H1 (cell line): ENCODE measurements around the gene CD96. TPM values are rescaled to one million over a fixed set of nuclear protein-coding genes. Genes with fewer than 3 reads are reported as not detected.

ENCODE experiments used
- BRCA1 ChIP-seq: IDR thresholded peaks from 2 replicates; pipeline ENCODE4 v1.6.1; 2012; ENCODE audit warnings: low read depth, low read length, improper control_type of control experiment
- CHD7 ChIP-seq: fragments of 300-600 bp; sonication (generic); IDR thresholded peaks from 2 replicates; pipeline ENCODE4 v1.7.1; 2012; ENCODE audit warnings: low read length, moderate library complexity, mild to moderate bottlenecking, inconsistent platforms; ENCODE audit not compliant: insufficient replicate concordance
- KDM5A ChIP-seq: fragments of 200-600 bp; IDR thresholded peaks from 2 replicates; pipeline ENCODE4 v1.7.1; 2012; ENCODE audit warnings: mild to moderate bottlenecking, low read length, inconsistent platforms, mixed read lengths
- RXRA ChIP-seq: IDR thresholded peaks from 2 replicates; pipeline ENCODE4 v1.6.1; 2011; ENCODE audit warnings: low read depth, mild to moderate bottlenecking, low read length, moderate library complexity; ENCODE audit not compliant: insufficient read depth
- SP4 ChIP-seq: IDR thresholded peaks from 2 replicates; pipeline ENCODE4 v1.6.1; 2012; ENCODE audit warnings: low read length, inconsistent platforms
- polyA plus RNA-seq, 7 experiments: library from polyadenylated mRNA; depleted of rRNA in 3 of 7; stranded (reverse) in 5 of 7; unstranded in 2 of 7; fragments of >200 nt in 5 of 7; fragments of 200-250 nt in 2 of 7; gene quantifications; 1 replicate in 5 of 7; 2 replicates in 1 of 7; 4 replicates in 1 of 7; pipeline versions ENCODE4 v1.2.1 to v1.2.3, GENCODE V29; 2011 to 2013; ENCODE audit warnings: missing spikeins in 2 of 7, mixed read lengths in 2 of 7
- total RNA-seq: library from RNA; stranded (reverse); fragmentation: NEBNext Ultra II Directional; extraction: Animal tissue kit (Norgen Biotek cat#: 25700); gene quantifications from 2 replicates; pipeline ENCODE4 v1.2.1, GENCODE V29; 2021

CD96 gene
- total and polyA plus RNA-seq, 2 of the 8 experiments (the other 6 are each of a cell fraction or from before 2014, with no cell fraction given), result not detected

GRCh38 chr3:111541911-111542483, at the start of gene CD96 (continued):
- TF ChIP-seq CHD7 (no peak), BRCA1 (no peak), RXRA (no peak), SP4 (no peak), KDM5A (no peak)
